Neuron (in vitro differentiated cells): ENCODE results near the gene MIEF2.

Experiments used
- H2AFZ ChIP-seq: one replicate; pipeline ENCODE4 v1.6.1; 2013; ENCODE audit warnings: low read depth, mild to moderate bottlenecking, inconsistent platforms, low read length, moderate library complexity
- H3K27me3 ChIP-seq: one replicate; pipeline ENCODE4 v1.6.1; 2013; ENCODE audit warnings: low read length; ENCODE audit not compliant: insufficient read depth
- H3K36me3 ChIP-seq: one replicate; pipeline ENCODE4 v1.6.1; 2013; ENCODE audit warnings: low read length; ENCODE audit not compliant: insufficient read depth
- H3K4me1 ChIP-seq: one replicate; pipeline ENCODE4 v1.6.1; 2013; ENCODE audit warnings: low read length; ENCODE audit not compliant: insufficient read depth
- H3K4me3 ChIP-seq: 2 replicates; pipeline ENCODE4 v1.5.1; 2013; ENCODE audit warnings: mild to moderate bottlenecking, low read length, moderate library complexity
- H3K9me3 ChIP-seq: one replicate; pipeline ENCODE4 v1.6.1; 2013; ENCODE audit warnings: low read length

Gene MIEF2

DNA sequence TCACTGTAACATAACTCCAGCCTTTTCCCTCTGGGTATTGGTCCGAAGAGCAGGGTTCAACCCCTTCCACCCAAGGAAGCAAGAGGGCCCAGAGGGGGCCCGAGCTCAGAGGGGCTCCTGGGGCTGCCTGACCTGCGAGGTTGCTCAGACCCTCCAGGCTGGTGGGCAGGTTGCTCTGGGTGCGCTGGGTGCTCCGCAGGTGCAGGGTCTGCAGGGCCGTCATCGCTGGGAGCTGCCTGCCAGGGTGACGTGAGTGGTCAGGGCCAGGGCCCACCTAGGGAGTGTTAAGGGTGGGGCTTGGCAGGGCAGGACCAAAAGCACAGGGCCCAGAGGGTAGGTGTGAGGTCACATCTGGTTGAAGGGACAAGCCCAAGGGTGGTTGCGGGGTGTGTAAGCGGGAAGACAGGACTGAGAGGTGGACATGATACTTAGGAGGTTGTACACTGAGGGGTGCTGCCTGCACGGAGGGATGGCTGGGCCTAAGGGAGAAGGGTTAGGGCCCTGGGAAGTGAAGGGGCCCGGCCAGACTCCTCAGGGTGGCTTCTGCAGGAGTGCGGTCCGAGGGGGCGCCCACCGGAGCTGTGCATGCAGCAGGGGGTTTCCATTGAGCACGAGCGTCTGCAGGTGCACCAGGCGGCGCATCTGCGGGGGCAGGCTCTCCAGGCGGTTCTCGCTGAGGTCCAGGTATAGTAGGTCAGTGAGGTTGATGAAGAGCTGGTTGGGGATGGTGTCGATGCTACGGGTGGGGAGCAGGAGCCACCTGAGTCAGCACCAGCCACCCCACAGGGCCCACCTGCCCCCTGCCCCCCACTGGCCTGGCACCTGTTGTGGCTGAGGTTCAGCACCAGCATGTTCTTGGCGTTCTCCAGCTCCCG, 6.3 kb upstream of the MIEF2 start:
- Histone ChIP-seq H3K4me1 (peaks cover 10% of the 10 kb centered on the region), H2AFZ (no peak overlapping the region), H3K4me3 (no peak overlapping the region), H3K36me3 (peaks cover 53% of the 10 kb centered on the region), H3K27me3 (no peaks in the 10 kb centered on the region), H3K9me3 (no peaks in the 10 kb centered on the region)

DNA sequence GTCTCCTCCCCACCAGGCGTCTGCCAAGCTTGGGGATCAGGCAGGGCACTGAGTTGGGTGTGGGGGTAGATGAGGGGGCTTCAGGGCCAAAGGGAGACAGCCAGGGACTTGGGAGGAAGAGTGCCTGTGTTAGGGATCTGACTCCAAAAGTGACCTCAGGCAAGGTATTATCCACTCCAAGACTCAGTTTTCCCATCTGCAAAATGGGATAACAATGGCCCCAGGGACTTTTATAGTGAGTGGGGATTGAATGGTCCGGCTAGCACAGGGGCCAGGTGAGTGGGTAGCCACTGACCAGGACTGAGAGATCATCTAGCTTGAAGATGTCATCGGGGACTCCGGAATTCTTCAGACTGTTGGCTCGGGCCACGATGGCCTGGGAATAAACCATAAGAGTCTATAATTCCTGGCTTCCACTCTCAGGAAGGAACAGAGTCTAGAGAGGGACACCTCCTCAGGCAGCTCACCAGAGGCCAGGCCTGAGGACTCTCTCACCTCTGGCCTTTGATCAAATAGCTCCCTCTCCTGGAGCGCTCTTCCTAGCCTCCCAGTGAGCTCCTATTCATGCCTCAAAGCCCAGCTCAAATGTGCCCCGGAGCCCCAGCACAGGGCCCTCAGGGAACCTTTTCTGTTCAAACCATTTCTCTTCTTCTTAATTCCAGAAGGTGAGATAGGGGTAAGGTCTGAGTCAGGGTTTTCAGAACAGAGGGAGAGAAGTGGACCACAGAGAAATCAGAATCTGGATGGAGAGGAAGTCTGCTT, 5.4 kb upstream of the MIEF2 start:
- no peak overlapping the region for H2AFZ ChIP-seq
- no peaks in the 10 kb centered on the region for H3K9me3 ChIP-seq
- peaks cover 51% of the 10 kb centered on the region for H3K36me3 ChIP-seq
- H3K4me3 ChIP-seq = no peak overlapping the region
- H3K27me3 ChIP-seq = no peaks in the 10 kb centered on the region
- peaks cover 12% of the 10 kb centered on the region for H3K4me1 ChIP-seq

DNA sequence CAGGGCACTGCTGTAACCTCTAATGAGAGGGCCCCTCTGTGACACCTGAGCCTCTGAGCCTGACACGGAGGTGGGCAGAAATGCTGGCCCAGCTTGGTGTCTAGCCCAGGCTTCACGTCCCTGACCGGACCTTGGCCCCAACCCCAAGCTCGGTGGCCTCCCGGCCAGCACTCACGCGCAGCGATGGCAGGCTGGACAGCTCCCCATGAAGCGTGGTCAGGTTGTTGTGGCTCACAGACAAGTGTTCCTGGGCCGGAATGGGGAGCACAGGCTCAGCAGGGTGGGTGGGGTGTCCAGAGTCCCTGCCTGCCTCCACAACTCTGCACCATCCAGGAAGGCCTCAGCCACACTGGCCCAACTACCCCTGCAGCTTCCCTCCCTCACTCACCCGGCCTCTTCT, 4.1 kb upstream of the MIEF2 start:
- H3K4me1 ChIP-seq = peaks cover 16% of the 10 kb centered on the region
- H3K36me3 ChIP-seq = peaks cover 38% of the 10 kb centered on the region
- no peak overlapping the region for H3K4me3 ChIP-seq
- no peaks in the 10 kb centered on the region for H3K9me3 ChIP-seq
- no peaks in the 10 kb centered on the region for H3K27me3 ChIP-seq
- H2AFZ ChIP-seq = no peak overlapping the region

DNA sequence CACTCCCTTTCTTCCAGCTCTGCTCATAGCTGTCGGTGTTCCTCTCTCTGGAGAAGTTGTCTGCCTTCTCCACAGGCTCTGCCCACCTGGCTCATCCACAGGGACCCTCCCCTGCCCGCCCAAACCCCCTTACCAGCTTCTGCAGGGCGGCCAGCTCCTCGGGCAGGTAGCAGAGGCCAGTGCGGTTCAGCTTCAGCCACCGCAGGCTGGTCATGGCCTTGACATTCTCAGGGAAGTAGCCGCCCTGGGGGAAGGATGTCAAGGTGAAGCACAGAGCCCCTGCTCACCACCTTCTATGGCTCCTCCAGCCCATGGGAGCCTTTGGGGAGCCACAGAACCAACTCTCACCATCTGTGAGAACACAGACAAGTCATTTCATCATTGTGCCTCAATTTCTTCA, 3.7 kb upstream of the MIEF2 start:
- Histone ChIP-seq H3K36me3 (peaks cover 34% of the 10 kb centered on the region), H3K9me3 (no peaks in the 10 kb centered on the region), H3K4me3 (no peak overlapping the region)

DNA sequence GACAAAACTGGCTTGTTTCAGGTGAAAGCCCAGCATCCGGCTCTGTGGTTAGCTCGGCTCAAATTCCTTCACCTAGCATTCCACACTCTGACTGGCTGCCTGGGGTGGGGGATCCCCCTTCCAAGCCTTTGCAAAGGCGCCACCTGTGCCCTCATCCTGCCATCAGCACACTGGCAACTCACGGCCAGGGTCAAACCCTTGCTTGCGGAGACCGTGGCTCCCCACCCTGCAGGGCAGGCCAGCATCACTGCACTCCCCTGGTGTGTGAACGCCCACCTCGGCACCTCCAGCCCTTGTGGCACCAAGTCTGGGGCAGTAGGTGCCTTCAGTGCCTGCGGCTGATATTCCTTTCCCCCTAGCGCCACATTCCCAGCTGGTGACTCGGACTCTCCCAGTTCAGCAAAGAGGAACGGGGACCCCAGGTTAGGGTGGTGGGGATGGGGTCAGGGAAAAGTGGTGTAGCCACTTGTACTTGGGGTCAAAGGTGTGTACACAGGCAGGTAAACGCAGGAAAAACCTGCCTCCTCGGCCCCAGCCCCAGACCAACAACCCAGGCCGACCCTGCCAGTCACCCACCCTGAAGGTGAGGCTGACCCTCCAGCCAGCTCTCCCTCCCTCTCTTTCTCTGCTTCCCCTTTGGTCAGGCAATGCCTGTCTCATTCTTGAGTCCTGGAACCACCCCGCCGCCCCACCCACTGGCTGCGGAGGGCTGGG, 3.0 kb upstream of the MIEF2 start:
- H3K9me3 ChIP-seq = no peaks in the 10 kb centered on the region
- peak overlapping the region; percentile 96 for H2AFZ ChIP-seq

More for the DNA sequence above, 3.7 kb upstream of the MIEF2 start:
- Histone ChIP-seq H2AFZ (no peak overlapping the region), H3K27me3 (no peaks in the 10 kb centered on the region), H3K4me1 (peaks cover 20% of the 10 kb centered on the region)

DNA sequence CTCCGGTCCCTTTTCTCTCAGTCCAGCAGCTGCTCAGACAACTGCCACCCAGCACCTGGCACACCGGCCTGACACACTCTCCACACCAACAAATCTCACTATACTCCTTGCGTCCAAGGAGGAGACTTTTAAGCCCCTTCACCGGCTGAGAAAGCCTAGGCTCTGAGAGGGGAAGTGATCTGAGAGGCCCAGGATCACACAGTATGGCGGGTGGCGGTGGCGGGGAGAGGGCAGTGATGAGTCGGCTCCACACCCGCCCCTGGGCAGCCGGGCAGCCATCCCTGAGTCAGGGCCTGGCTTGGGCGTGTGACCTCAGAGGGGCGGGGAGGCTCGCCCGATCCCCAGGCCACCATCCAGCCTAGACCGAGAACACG, 2.5 kb upstream of the MIEF2 start:
- Histone ChIP-seq H3K27me3 (no peaks in the 10 kb centered on the region), H2AFZ (peak overlapping the region; percentile 96), H3K36me3 (peaks cover 26% of the 10 kb centered on the region), H3K4me1 (peaks cover 22% of the 10 kb centered on the region), H3K9me3 (no peaks in the 10 kb centered on the region), H3K4me3 (peak overlapping the region; percentile 54)

More for the DNA sequence above, 3.0 kb upstream of the MIEF2 start:
- peaks cover 27% of the 10 kb centered on the region for H3K36me3 ChIP-seq
- H3K4me3 ChIP-seq = peak overlapping the region; percentile 54
- H3K4me1 ChIP-seq = peaks cover 22% of the 10 kb centered on the region
- no peaks in the 10 kb centered on the region for H3K27me3 ChIP-seq

DNA sequence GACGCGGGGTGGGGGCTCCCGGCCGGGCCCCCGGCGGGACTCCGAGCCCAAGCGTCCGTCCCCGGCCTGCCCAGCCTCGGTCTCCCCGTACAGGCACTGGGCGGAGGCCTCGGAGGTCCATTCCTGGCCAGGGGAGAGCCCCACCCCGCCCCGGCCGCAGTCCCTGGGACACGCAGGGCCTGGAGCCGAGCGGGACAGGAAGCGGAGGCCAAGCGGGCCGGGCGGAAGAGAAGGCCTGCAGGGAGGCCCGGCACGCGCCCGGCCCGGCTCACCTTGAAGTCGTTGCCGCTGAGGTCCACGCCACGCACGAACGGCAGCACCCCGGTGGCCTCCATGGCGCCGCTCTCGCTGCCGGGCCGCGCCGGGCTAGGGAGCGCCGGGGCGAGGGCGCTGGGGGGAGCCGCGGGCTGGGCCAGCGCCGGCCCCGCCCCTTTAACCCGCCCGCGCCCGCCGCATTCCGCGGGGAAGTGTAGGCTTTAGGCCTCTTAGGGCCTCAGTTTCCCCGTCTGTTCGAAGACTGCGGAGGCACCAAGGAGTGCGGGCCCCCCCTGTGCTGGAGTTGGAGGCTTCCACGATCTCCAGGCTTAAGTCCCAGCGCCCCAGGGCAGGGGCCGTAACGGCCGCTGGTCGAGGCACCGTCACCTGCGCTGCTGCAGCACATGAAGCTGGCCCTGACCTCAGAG, 2.0 kb upstream of the MIEF2 start, which contains the start of gene FLII:
Gene FLII (minus strand): TSS at position 383 of the 683 bp plus-strand sequence. CDS start 48 bp downstream, at position 335.
- Histone ChIP-seq H3K4me1 (peaks cover 22% of the 10 kb centered on the region), H2AFZ (peak within 1 kb of the TSS; percentile 96), H3K36me3 (peaks cover 28% of the 10 kb centered on the region), H3K4me3 (peak within 1 kb of the TSS; percentile 54), H3K27me3 (no peaks in the 10 kb centered on the region), H3K9me3 (no peaks in the 10 kb centered on the region)

DNA sequence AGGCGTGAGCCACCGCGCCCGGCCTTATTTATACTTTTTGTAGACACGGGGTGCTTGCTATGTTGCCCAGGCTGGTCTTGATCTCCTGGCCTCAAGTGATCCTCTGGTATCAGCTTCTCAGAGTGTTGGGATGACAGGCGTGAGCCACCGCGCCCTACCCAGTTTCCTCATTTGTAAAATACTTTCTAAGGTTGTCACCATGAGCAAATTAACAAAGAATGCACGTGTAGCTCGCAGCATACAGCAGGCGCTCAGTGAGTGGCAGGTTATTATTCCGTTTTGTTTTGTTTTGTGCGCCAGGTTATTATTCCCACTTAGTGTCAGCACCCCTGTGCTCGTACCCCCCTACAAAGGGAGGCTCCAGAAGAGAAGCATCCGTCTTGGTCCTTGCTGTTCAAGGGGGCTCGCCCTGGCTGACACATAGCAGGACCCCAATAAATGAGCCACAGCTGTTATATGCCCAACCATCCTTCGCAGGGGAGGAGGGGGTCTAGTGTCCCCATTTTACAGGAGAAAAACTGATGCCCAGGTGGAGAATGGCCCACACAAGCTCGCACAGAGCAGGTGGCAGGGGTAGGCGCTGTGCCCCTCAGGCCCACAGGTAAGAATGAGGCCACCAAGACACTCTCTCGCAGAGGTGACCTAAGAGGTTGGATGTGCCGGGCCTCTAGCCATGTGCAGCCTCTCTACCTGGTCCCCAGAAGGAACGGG, 686 bp upstream of the MIEF2 start:
- Histone ChIP-seq H3K4me3 (peak overlapping the region; percentile 65), H3K27me3 (no peaks in the 10 kb centered on the region), H3K36me3 (peaks cover 30% of the 10 kb centered on the region), H3K4me1 (peaks cover 22% of the 10 kb centered on the region), H3K9me3 (no peaks in the 10 kb centered on the region), H2AFZ (peak overlapping the region; percentile 11)

DNA sequence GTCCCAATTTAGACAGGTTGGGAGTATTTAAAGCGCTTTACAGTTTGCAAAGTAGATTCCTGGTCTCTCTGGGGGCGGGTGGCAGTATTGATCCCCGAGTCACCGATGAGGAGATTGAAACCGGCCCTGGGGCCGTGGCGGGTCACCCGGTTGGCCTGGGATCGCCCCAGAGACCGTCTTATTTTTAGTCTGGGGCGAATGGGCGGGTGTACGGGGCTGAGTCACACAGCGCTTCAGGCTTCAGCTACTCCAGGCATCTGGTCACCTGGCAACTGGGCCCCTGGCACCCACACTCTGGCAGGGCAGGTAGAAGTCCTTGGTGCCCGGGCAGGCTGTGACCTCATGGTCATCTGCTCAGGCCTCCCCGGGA, 669 bp downstream of the MIEF2 start:
- Histone ChIP-seq H3K4me1 (peaks cover 22% of the 10 kb centered on the region), H3K36me3 (peaks cover 22% of the 10 kb centered on the region), H3K9me3 (no peaks in the 10 kb centered on the region), H3K4me3 (peak overlapping the region; percentile 65), H2AFZ (peak overlapping the region; percentile 75), H3K27me3 (no peaks in the 10 kb centered on the region)

DNA sequence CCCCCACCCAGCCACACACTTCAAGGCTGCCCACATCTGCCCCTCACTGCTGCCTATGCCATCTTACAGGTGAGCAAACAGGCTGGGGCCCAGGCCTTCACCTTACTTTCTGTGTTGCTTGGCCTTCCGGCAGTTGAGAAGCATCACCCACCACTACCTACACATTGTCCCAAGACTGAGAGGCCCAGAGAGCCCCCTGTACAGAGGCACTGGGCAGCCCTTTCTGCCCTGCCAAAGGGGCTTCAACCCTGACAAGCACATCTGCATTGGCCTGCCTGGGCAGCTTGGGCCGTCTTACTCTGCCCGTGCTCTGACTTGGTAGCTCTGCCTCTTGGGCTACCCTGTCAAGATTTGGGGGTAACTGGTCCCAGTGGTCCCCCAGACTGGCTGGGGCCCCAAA, 1.2 kb downstream of the MIEF2 start:
- Histone ChIP-seq H3K9me3 (no peaks in the 10 kb centered on the region), H3K4me3 (peak overlapping the region; percentile 65), H3K27me3 (no peaks in the 10 kb centered on the region), H2AFZ (no peak overlapping the region), H3K36me3 (peaks cover 17% of the 10 kb centered on the region), H3K4me1 (peaks cover 22% of the 10 kb centered on the region)

DNA sequence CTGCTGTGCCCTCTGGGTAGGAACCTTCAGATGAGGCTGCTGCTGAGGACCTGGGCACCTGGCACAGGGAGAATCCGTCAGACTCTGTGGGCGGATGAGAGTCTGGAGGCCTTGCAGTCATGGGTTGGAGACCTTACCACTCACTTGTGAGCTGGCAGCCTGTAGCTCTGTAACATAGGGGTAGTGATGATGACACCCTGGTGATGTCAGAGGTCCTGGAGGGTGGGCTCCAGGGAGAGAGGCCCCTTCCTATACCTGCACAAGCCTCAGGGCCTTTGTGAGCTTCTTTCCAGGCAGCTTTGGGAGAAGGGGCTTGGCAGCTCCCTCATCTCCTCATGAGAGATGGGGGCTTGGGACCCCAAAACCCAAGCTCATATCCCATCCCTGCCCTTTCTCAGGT, 1.6 kb downstream of the MIEF2 start:
- no peak overlapping the region for H3K4me3 ChIP-seq
- H3K27me3 ChIP-seq = no peaks in the 10 kb centered on the region
- H3K4me1 ChIP-seq = peaks cover 20% of the 10 kb centered on the region
- no peaks in the 10 kb centered on the region for H3K9me3 ChIP-seq
- H3K36me3 ChIP-seq = peaks cover 17% of the 10 kb centered on the region
- no peak overlapping the region for H2AFZ ChIP-seq

DNA sequence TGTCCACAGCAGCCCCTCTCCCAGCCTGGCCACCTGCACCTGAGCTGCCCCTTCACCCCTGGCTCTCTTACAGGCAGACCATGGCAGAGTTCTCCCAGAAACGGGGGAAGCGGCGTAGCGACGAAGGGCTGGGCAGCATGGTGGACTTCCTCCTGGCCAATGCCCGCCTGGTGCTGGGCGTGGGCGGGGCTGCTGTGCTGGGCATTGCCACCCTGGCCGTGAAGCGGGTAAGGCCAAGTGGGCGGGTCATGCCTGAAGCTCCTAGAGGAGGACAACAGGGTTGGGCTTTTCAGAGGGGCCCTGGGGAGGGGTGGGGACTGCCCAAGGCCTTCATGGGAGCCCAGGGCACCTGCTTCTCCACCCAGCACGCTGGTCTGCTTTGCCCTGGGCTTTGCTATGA, 2.2 kb downstream of the MIEF2 start:
- Histone ChIP-seq H3K4me1 (peaks cover 16% of the 10 kb centered on the region), H2AFZ (no peak overlapping the region), H3K4me3 (no peak overlapping the region), H3K27me3 (no peaks in the 10 kb centered on the region), H3K9me3 (no peaks in the 10 kb centered on the region), H3K36me3 (peaks cover 17% of the 10 kb centered on the region)
